BE2C (cell line): Measurements from ENCODE around the gene GPR37L1.

Experiments
- DNase-seq: peaks from one replicate; pipeline ENCODE4 v3.0.0-alpha.2; 2020
- H3K27me3 ChIP-seq: fragments of 250-450 bp; sonication (Bioruptor Pico); 2 replicates; pipeline ENCODE4 v1.5.1; 2020; ENCODE audit warnings: mild to moderate bottlenecking
- H3K36me3 ChIP-seq: fragments of 250-450 bp; sonication (Bioruptor Pico); 2 replicates; pipeline ENCODE4 v1.5.1; 2020; ENCODE audit warnings: mild to moderate bottlenecking
- H3K4me1 ChIP-seq: fragments of 250-450 bp; sonication (Bioruptor Pico); 2 replicates; pipeline ENCODE4 v1.5.1; 2020
- H3K4me3 ChIP-seq: 2 replicates; pipeline ENCODE4 v1.5.1; 2011; ENCODE audit warnings: low read depth, low read length
- H3K9me3 ChIP-seq: fragments of 250-450 bp; sonication (Bioruptor Pico); 2 replicates; pipeline ENCODE4 v1.5.1; 2020
- CTCF ChIP-seq: IDR thresholded peaks from 2 replicates; pipeline ENCODE4 v1.5.1; 2012; ENCODE audit warnings: mild to moderate bottlenecking, low read depth, low read length

GPR37L1 gene

GRCh38 chr1:202081992-202082391, 40.7 kb upstream of the GPR37L1 start:
- peak; percentile 58 for DNase-seq
- peaks cover 4% of the 10 kb centered on the region for H3K4me1 ChIP-seq
- H3K9me3 ChIP-seq: no peaks in the 10 kb centered on the region
- no peaks in the 10 kb centered on the region for H3K36me3 ChIP-seq
- TF ChIP-seq CTCF: no peak
- H3K4me3 ChIP-seq: no peak overlapping the region
- no peaks in the 10 kb centered on the region for H3K27me3 ChIP-seq

- Histone ChIP-seq H3K9me3 (no peaks in the 10 kb centered on the region), H3K36me3 (no peaks in the 10 kb centered on the region), H3K27me3 (no peaks in the 10 kb centered on the region), H3K4me1 (peaks cover 4% of the 10 kb centered on the region; the same call in 1 of the 2 replicates), H3K4me3 (no peak overlapping the region)
- TF ChIP-seq CTCF: no peak
- DNase-seq: no peak
Observed at GRCh38 chr1:202084791-202085681, 37.7 kb upstream of the GPR37L1 start.

- TF ChIP-seq CTCF: no peak
- H3K27me3 ChIP-seq: no peaks in the 10 kb centered on the region
- no peaks in the 10 kb centered on the region for H3K36me3 ChIP-seq
- peaks cover 4% of the 10 kb centered on the region; the same call in 1 of the 2 replicates for H3K4me1 ChIP-seq
- H3K9me3 ChIP-seq: no peaks in the 10 kb centered on the region
- no peak overlapping the region for H3K4me3 ChIP-seq
- no peak for DNase-seq
Observed at GRCh38 chr1:202085682-202086373, 36.9 kb upstream of the GPR37L1 start.

- DNase-seq: no peak
- H3K4me1 ChIP-seq: peaks cover 4% of the 10 kb centered on the region; the same call in 1 of the 2 replicates
- H3K9me3 ChIP-seq: no peaks in the 10 kb centered on the region
- H3K27me3 ChIP-seq: no peaks in the 10 kb centered on the region
- H3K36me3 ChIP-seq: no peaks in the 10 kb centered on the region
- no peak for TF ChIP-seq CTCF
- no peak overlapping the region for H3K4me3 ChIP-seq
Observed at GRCh38 chr1:202086579-202087350, 36.0 kb upstream of the GPR37L1 start.

- Histone ChIP-seq H3K4me3 (no peak overlapping the region), H3K4me1 (no peaks in the 10 kb centered on the region; the same call in 1 of the 2 replicates), H3K9me3 (no peaks in the 10 kb centered on the region), H3K27me3 (no peaks in the 10 kb centered on the region), H3K36me3 (no peaks in the 10 kb centered on the region)
- no peak for DNase-seq
- no peak for TF ChIP-seq CTCF
Observed at GRCh38 chr1:202088206-202088605, 34.5 kb upstream of the GPR37L1 start.
